CD8-positive, alpha-beta memory T cell (primary cell): ENCODE data around the gene CYTH2. TPM values are rescaled to one million over a fixed set of nuclear protein-coding genes. Genes with fewer than 3 reads are reported as not detected.

Source experiments
- CTCF ChIA-PET: fragments of 350-600 bp; sonication (Branson Sonifier 250); formaldehyde crosslinking; loops from one replicate; lab custom pipeline; 2021; ENCODE audit warnings: antibody characterized with exemption; lab: Charles Lee
- POLR2A ChIA-PET: fragments of 350-600 bp; sonication (Branson Sonifier 250); formaldehyde crosslinking; loops from one replicate; lab custom pipeline; 2021; ENCODE audit warnings: antibody characterized with exemption; lab: Charles Lee
- DNase-seq, 5 donors: peaks; one replicate each; pipeline versions ENCODE4 v3.0.0 to v3.0.0-alpha.2; 2020 to 2022; ENCODE audit warnings: mixed read lengths in 1 of 5
- H3K27ac ChIP-seq: one replicate; pipeline ENCODE4 v1.7.0; 2013; ENCODE audit warnings: low read depth, mild to moderate bottlenecking, low read length, moderate library complexity
- H3K27me3 ChIP-seq: 2 replicates; pipeline ENCODE4 v1.7.0; 2013; ENCODE audit warnings: low read length, mild to moderate bottlenecking; ENCODE audit not compliant: insufficient read depth, poor library complexity, severe bottlenecking
- H3K36me3 ChIP-seq: 2 replicates; pipeline ENCODE4 v1.7.0; 2013; ENCODE audit warnings: mild to moderate bottlenecking, low read length, moderate library complexity; ENCODE audit not compliant: insufficient read depth
- H3K4me1 ChIP-seq: 2 replicates; pipeline ENCODE4 v1.7.0; 2013; ENCODE audit warnings: mild to moderate bottlenecking, low read length, moderate library complexity; ENCODE audit not compliant: insufficient read depth
- H3K4me3 ChIP-seq: 2 replicates; pipeline ENCODE4 v1.7.0; 2013; ENCODE audit warnings: mild to moderate bottlenecking, low read length
- H3K9me3 ChIP-seq: 2 replicates; pipeline ENCODE4 v1.7.0; 2013; ENCODE audit warnings: mild to moderate bottlenecking, low read length
- H3K27ac Mint-ChIP-seq, 8 donors: one replicate each; pipeline ENCODE4 v1.8.0; 2020 to 2021; ENCODE audit warnings: mixed read lengths in 8 of 8, mild to moderate bottlenecking in 6 of 8, inconsistent platforms in 3 of 8, moderate library complexity in 3 of 8
- H3K27me3 Mint-ChIP-seq, 2 donors: one replicate each; pipeline ENCODE4 v1.8.0; 2020 to 2021; ENCODE audit warnings: mixed read lengths in 2 of 2, mild to moderate bottlenecking in 1 of 2, moderate library complexity in 1 of 2
- H3K36me3 Mint-ChIP-seq, 3 donors: one replicate each; pipeline ENCODE4 v1.8.0; 2020 to 2021; ENCODE audit warnings: mixed read lengths in 3 of 3, inconsistent platforms in 1 of 3, mild to moderate bottlenecking in 1 of 3
- H3K4me1 Mint-ChIP-seq, 3 donors: one replicate each; pipeline ENCODE4 v1.8.0; 2020 to 2021; ENCODE audit warnings: mixed read lengths in 3 of 3, inconsistent platforms in 1 of 3, mild to moderate bottlenecking in 1 of 3
- H3K4me3 Mint-ChIP-seq, 7 donors: one replicate each; pipeline ENCODE4 v1.8.0; 2020 to 2021; ENCODE audit warnings: mixed read lengths in 7 of 7, mild to moderate bottlenecking in 6 of 7, moderate library complexity in 4 of 7, inconsistent platforms in 2 of 7
- H3K9me3 Mint-ChIP-seq, 5 donors: one replicate each; pipeline ENCODE4 v1.8.0; 2020 to 2022; ENCODE audit warnings: mixed read lengths in 5 of 5, mild to moderate bottlenecking in 3 of 5, moderate library complexity in 2 of 5, inconsistent platforms in 1 of 5
- polyA plus RNA-seq: library from polyadenylated mRNA; unstranded; fragments of 300-500 nt; fragmentation: Illumina TruSeq; gene quantifications from one replicate; pipeline ENCODE4 v1.2.3, GENCODE V29; 2021
- total RNA-seq, 2 experiments: library from RNA; stranded (reverse); gene quantifications; one replicate each; pipeline ENCODE4 v1.2.3, GENCODE V29; 2021

The CYTH2 gene
- total and polyA plus RNA-seq, 3 experiments from 2014 or later, result 30.7 to 34.8 (median 33.3) TPM

DNA sequence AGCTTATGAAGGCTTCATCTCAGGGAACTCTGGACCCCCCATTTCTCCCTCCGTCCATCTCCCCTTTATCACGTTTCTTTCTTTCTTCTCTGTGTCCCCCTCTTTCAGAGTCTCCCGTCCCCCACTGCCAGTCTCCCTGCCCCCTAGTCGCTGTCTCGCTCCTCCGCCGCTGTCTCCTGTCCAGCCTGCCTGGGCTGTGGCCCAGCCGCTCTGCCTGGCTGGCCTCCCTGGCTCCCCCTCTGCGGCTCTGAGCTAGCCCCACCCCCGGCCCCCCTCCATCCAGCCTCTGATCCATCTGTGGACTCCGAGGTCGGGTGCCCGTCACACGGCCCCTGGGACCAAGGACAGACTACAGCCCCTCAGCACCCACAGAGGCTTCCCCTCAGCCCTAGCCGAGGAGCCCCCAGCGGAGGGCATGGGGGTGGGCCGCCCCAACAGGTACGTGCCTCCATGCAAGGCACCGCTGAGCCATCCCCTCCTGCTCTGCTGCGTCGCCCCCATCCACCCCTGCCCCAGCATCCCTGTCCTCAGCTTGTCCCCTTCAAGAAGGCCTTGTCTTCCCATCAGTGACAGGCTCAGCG lies 14.9 kb upstream of the CYTH2 start:
- Mint-ChIP-seq H3K27me3 (no peaks in the 10 kb centered on the region), H3K36me3 (peaks cover 5 to 74% (median 12%) of the 10 kb centered on the region in 3 donors), H3K4me1 (peaks cover 3 to 10% (median 8%) of the 10 kb centered on the region in 3 donors), H3K9me3 (no peaks in the 10 kb centered on the region), H3K4me3 (no peak overlapping the region), H3K27ac (no peak overlapping the region)
- Histone ChIP-seq H3K27me3 (no peaks in the 10 kb centered on the region), H3K4me1 (no peaks in the 10 kb centered on the region), H3K36me3 (peaks cover 36% of the 10 kb centered on the region), H3K27ac (no peak overlapping the region), H3K9me3 (no peaks in the 10 kb centered on the region), H3K4me3 (no peak overlapping the region)
- ChIA-PET CTCF (no interaction called here), POLR2A (interaction anchor here (0.7 kb wide), 1 partner anchor 8 kb away, joined by 5 read pairs; no protein-coding TSS in a partner anchor)
- DNase-seq, result no peak

DNA sequence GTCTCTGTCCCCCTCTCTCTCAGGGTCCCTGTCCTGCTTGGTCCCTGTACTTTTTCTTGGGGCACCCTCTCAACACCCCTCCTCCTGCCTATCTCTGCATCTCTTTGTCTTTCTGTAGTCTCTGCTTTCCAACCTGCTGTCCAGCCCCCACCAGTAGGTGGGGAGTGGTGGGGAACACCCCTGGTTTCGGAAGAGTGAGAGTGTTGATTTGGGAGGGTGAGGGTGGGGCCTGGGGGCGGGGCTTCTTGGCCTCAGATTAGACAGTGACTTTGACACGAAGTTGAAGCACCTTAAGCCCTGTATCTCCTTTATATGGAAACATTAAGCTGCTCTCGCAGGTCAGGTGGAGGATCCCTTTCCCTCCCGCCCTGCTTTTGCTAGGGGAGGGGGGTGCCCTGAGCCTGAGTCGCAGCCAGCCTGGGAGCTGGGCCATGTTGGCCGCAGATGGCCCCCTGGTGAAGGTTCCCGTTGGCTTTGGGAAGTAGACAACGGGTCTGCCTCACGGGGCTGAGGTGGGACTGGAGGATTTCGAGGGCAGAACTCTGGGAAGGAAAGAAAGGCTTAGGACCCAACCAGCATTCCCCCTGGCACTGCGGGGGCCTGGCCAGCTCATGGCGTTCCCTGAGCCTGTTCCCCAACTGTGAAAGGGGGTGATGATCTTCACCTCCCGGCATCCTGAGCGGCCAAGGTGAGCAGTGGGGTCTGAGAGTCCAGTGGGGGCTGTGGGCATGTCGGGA lies 13.8 kb upstream of the CYTH2 start, which contains the start of gene KCNJ14:
TSS of gene KCNJ14 (plus strand) at position 404 of the 737 bp plus-strand sequence. CDS start 6,151 bp downstream, outside the sequence.
- Mint-ChIP-seq H3K27ac (peak within 1 kb of the TSS in 2 of 8 donors; percentile 41 to 43), H3K27me3 (no peaks in the 10 kb centered on the region), H3K4me1 (peaks cover 3 to 8% (median 7%) of the 10 kb centered on the region in 3 donors), H3K9me3 (no peaks in the 10 kb centered on the region), H3K36me3 (peaks cover 5 to 66% (median 11%) of the 10 kb centered on the region in 3 donors), H3K4me3 (no peak within 1 kb of the TSS)
- no peaks in the 10 kb centered on the region for H3K4me1 ChIP-seq
- H3K4me3 ChIP-seq, result no peak within 1 kb of the TSS
- peaks cover 32% of the 10 kb centered on the region for H3K36me3 ChIP-seq
- no peaks in the 10 kb centered on the region for H3K9me3 ChIP-seq
- no peak within 1 kb of the TSS for H3K27ac ChIP-seq
- no peaks in the 10 kb centered on the region for H3K27me3 ChIP-seq
- ChIA-PET POLR2A (interaction anchor here (0.6 kb wide), 1 partner anchor 60 kb away, joined by 5 read pairs; no protein-coding TSS in a partner anchor), CTCF (no interaction called here)
- no peak for DNase-seq

GRCh38 chr19:48455908-48456562 lies 13.1 kb upstream of the CYTH2 start:
- no peak for DNase-seq
- Mint-ChIP-seq H3K36me3 (peaks cover 5 to 59% (median 11%) of the 10 kb centered on the region in 3 donors), H3K27me3 (no peaks in the 10 kb centered on the region)

GRCh38 chr19:48456864-48457263 lies 12.3 kb upstream of the CYTH2 start:
- peaks cover 3 to 8% (median 7%) of the 10 kb centered on the region in 3 donors for H3K4me1 Mint-ChIP-seq
- no peaks in the 10 kb centered on the region for H3K9me3 ChIP-seq
- DNase-seq, result no peak
- no peak overlapping the region for H3K27ac Mint-ChIP-seq
- no peaks in the 10 kb centered on the region for H3K4me1 ChIP-seq
- ChIA-PET CTCF (no interaction called here), POLR2A (no interaction called here)
- no peaks in the 10 kb centered on the region for H3K9me3 Mint-ChIP-seq
- H3K4me3 Mint-ChIP-seq, result no peak overlapping the region
- H3K27me3 ChIP-seq, result no peaks in the 10 kb centered on the region
- no peaks in the 10 kb centered on the region for H3K27me3 Mint-ChIP-seq
- H3K4me3 ChIP-seq, result no peak overlapping the region
- peaks cover 17% of the 10 kb centered on the region for H3K36me3 ChIP-seq
- no peak overlapping the region for H3K27ac ChIP-seq
- peaks cover 5 to 51% (median 11%) of the 10 kb centered on the region in 3 donors for H3K36me3 Mint-ChIP-seq

More at GRCh38 chr19:48455908-48456562, 13.1 kb upstream of the CYTH2 start:
- Histone ChIP-seq H3K9me3 (no peaks in the 10 kb centered on the region), H3K4me1 (no peaks in the 10 kb centered on the region), H3K4me3 (no peak overlapping the region), H3K36me3 (peaks cover 25% of the 10 kb centered on the region), H3K27ac (no peak overlapping the region), H3K27me3 (no peaks in the 10 kb centered on the region)
- POLR2A ChIA-PET, result interaction anchor here (0.6 kb wide), 1 partner anchor 61 kb away, joined by 5 read pairs; no protein-coding TSS in a partner anchor
- H3K4me1 Mint-ChIP-seq, result peaks cover 3 to 8% (median 7%) of the 10 kb centered on the region in 3 donors
- H3K4me3 Mint-ChIP-seq, result no peak overlapping the region
- H3K9me3 Mint-ChIP-seq, result no peaks in the 10 kb centered on the region
- H3K27ac Mint-ChIP-seq, result no peak overlapping the region
- CTCF ChIA-PET, result no interaction called here

GRCh38 chr19:48458016-48458415 lies 11.2 kb upstream of the CYTH2 start:
- POLR2A ChIA-PET, result no interaction called here
- H3K27ac ChIP-seq, result no peak overlapping the region
- Mint-ChIP-seq H3K27me3 (no peaks in the 10 kb centered on the region), H3K4me3 (no peak overlapping the region), H3K4me1 (peaks cover 3 to 8% (median 7%) of the 10 kb centered on the region in 3 donors), H3K27ac (no peak overlapping the region), H3K9me3 (no peaks in the 10 kb centered on the region), H3K36me3 (peaks cover 5 to 40% (median 9%) of the 10 kb centered on the region in 3 donors)
- no peaks in the 10 kb centered on the region for H3K27me3 ChIP-seq
- CTCF ChIA-PET, result no interaction called here
- H3K36me3 ChIP-seq, result peaks cover 9% of the 10 kb centered on the region
- no peak for DNase-seq
- no peaks in the 10 kb centered on the region for H3K4me1 ChIP-seq
- H3K4me3 ChIP-seq, result no peak overlapping the region
- no peaks in the 10 kb centered on the region for H3K9me3 ChIP-seq

GRCh38 chr19:48461651-48461981 lies 7.6 kb upstream of the CYTH2 start:
- Mint-ChIP-seq H3K4me3 (no peak overlapping the region), H3K9me3 (no peaks in the 10 kb centered on the region), H3K36me3 (peaks cover 0 to 12% (median 2%) of the 10 kb centered on the region in 3 donors), H3K4me1 (no peaks in the 10 kb centered on the region), H3K27ac (no peak overlapping the region), H3K27me3 (no peaks in the 10 kb centered on the region)
- ChIA-PET POLR2A (no interaction called here), CTCF (no interaction called here)
- no peak for DNase-seq
- Histone ChIP-seq H3K36me3 (no peaks in the 10 kb centered on the region), H3K4me1 (no peaks in the 10 kb centered on the region), H3K27me3 (no peaks in the 10 kb centered on the region), H3K9me3 (no peaks in the 10 kb centered on the region), H3K4me3 (no peak overlapping the region), H3K27ac (no peak overlapping the region)

DNA sequence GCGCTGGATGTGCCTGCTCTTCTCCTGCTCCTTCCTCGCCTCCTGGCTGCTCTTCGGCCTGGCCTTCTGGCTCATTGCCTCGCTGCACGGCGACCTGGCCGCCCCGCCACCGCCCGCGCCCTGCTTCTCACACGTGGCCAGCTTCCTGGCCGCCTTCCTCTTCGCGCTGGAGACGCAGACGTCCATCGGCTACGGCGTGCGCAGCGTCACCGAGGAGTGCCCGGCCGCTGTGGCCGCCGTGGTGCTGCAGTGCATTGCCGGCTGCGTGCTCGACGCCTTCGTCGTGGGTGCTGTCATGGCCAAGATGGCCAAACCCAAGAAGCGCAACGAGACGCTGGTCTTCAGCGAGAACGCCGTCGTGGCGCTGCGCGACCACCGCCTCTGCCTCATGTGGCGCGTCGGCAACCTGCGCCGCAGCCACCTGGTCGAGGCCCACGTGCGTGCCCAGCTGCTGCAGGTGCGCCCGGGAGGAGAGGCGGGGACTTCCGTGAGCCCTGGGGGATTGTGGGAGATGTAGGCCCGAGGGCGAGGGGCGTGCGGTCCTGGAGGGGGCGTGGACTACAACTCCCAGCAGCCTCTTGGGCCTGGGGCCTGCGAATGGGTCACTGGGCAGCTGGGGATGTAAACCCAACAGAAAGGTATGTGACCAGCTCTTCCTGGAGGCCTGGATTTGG lies 7.0 kb upstream of the CYTH2 start:
- H3K4me3 Mint-ChIP-seq, result no peak overlapping the region
- H3K36me3 ChIP-seq, result no peaks in the 10 kb centered on the region
- H3K27ac Mint-ChIP-seq, result no peak overlapping the region
- H3K27me3 ChIP-seq, result no peaks in the 10 kb centered on the region
- no peaks in the 10 kb centered on the region for H3K9me3 ChIP-seq
- CTCF ChIA-PET, result no interaction called here
- no peaks in the 10 kb centered on the region for H3K4me1 Mint-ChIP-seq
- peaks cover 0 to 9% (median 2%) of the 10 kb centered on the region in 3 donors for H3K36me3 Mint-ChIP-seq
- no peak overlapping the region for H3K27ac ChIP-seq
- no peak overlapping the region for H3K4me3 ChIP-seq
- H3K9me3 Mint-ChIP-seq, result no peaks in the 10 kb centered on the region
- POLR2A ChIA-PET, result no interaction called here
- no peaks in the 10 kb centered on the region for H3K4me1 ChIP-seq
- H3K27me3 Mint-ChIP-seq, result no peaks in the 10 kb centered on the region
- no peak for DNase-seq
